Measurements from ENCODE around the gene CZIB. TPM values are rescaled to one million over a fixed set of nuclear protein-coding genes. Genes with fewer than 3 reads are reported as not detected.

Gene CZIB
- total and polyA plus RNA-seq, 9 donors = 48.4 to 108 (median 69.7) TPM

GRCh38 chr1:53237638-53238037 is 17.2 kb upstream of the CZIB start:
- intact Hi-C loops (cut with DNase I) = no loop called here
- H3K36me3 ChIP-seq = no peaks in the 10 kb centered on the region
- H3K27ac ChIP-seq = peak overlapping the region in 1 of 2 donors; percentile 77
- DNase-seq = no peak
- no peaks in the 10 kb centered on the region for H3K27me3 ChIP-seq
- WGBS, 3 donors = 25 to 40% (median 33%) methylated on average over 8 of the region's 8 CpGs
- peak overlapping the region; percentile 62 for H3K4me3 ChIP-seq
- no peaks in the 10 kb centered on the region for H3K9me3 ChIP-seq
- peaks cover 10% of the 10 kb centered on the region for H3K4me1 ChIP-seq (ENCODE audit: insufficient read depth)
- TF ChIP-seq CTCF (IDR thresholded peaks at IDR 0.05) (no peak), POLR2A (IDR thresholded peaks at IDR 0.05) (no peak), EP300 (IDR thresholded peaks at IDR 0.05) (no peak)

DNA sequence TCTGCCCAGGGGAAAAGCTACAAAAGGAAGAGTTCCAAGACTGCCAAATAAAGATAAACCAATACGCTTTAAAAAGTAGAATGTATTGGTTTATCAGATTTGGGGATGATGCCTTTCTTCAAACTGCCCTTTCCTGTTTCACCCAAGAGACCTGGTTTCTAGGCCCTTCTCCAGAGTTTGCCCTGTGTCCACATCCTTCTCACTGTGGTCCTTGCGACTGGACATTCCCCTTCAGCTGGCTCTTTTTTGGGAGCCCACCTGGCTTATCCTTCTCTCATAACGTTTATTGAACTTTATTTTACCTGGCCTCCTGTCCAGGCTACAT is 490 bp upstream of the CZIB start:
- Histone ChIP-seq H3K9me3 (no peaks in the 10 kb centered on the region), H3K27me3 (no peaks in the 10 kb centered on the region), H3K4me3 (peak overlapping the region; percentile 91), H3K4me1 (ENCODE audit: insufficient read depth) (no peaks in the 10 kb centered on the region), H3K27ac (peak overlapping the region; percentile 95 to 96), H3K36me3 (no peaks in the 10 kb centered on the region)
- TF ChIP-seq POLR2A (IDR thresholded peaks at IDR 0.05) (no peak), CTCF (IDR thresholded peaks at IDR 0.05) (no peak), EP300 (IDR thresholded peaks at IDR 0.05) (no peak)
- WGBS, 3 donors = 32 to 43% (median 35%) methylated on average over 3 of the region's 3 CpGs
- DNase-seq = no peak
- intact Hi-C loops (cut with DNase I) = no loop called here

GRCh38 chr1:53219711-53220110 is 723 bp downstream of the CZIB start:
- 11 to 16% (median 16%) methylated on average over 8 of the region's 8 CpGs for WGBS, 3 donors
- Histone ChIP-seq H3K4me3 (peak overlapping the region; percentile 91), H3K36me3 (no peaks in the 10 kb centered on the region), H3K4me1 (ENCODE audit: insufficient read depth) (no peaks in the 10 kb centered on the region), H3K27ac (peak overlapping the region; percentile 95 to 96), H3K27me3 (no peaks in the 10 kb centered on the region), H3K9me3 (no peaks in the 10 kb centered on the region)
- DNase-seq = no peak
- intact Hi-C loops (cut with DNase I) = no loop called here
- TF ChIP-seq POLR2A (IDR thresholded peaks at IDR 0.05) = no peak
- no peak for TF ChIP-seq EP300 (IDR thresholded peaks at IDR 0.05)
- no peak for TF ChIP-seq CTCF (IDR thresholded peaks at IDR 0.05)

- Histone ChIP-seq H3K4me1 (ENCODE audit: insufficient read depth) (no peaks in the 10 kb centered on the region), H3K36me3 (no peaks in the 10 kb centered on the region), H3K4me3 (no peak overlapping the region), H3K27me3 (no peaks in the 10 kb centered on the region), H3K9me3 (no peaks in the 10 kb centered on the region), H3K27ac (no peak overlapping the region)
- intact Hi-C loops (cut with DNase I) = no loop called here
- TF ChIP-seq CTCF (IDR thresholded peaks at IDR 0.05) = no peak
- no peak for TF ChIP-seq POLR2A (IDR thresholded peaks at IDR 0.05)
- no peak for TF ChIP-seq EP300 (IDR thresholded peaks at IDR 0.05)
- no peak for DNase-seq
- 89 to 96% (median 93%) methylated on average over 7 of the region's 7 CpGs for whole genome bisulfite sequencing, 3 donors
These were observed 2.2 kb downstream of the CZIB start for GRCh38 chr1:53218201-53218600.
